NT2/D1 (cell line): ENCODE data around the gene SAG.

Source experiments
- DNase-seq: peaks from one replicate; pipeline ENCODE4 v3.0.0-alpha.2; 2011; ENCODE audit warnings: low read depth, low spot score
- H3K27me3 ChIP-seq: 2 replicates; pipeline ENCODE4 v1.6.0; 2011; ENCODE audit warnings: mild to moderate bottlenecking; ENCODE audit not compliant: insufficient read length, insufficient read depth
- H3K36me3 ChIP-seq: 2 replicates; pipeline ENCODE4 v1.6.1; 2011; ENCODE audit warnings: mild to moderate bottlenecking, low read length, mixed read lengths; ENCODE audit not compliant: insufficient read depth, insufficient read length
- H3K4me1 ChIP-seq: 2 replicates; pipeline ENCODE4 v1.5.1; 2011; ENCODE audit not compliant: insufficient read depth, insufficient read length
- H3K4me3 ChIP-seq: 2 replicates; pipeline ENCODE4 v1.5.1; 2011; ENCODE audit warnings: low read depth; ENCODE audit not compliant: insufficient read length
- H3K9ac ChIP-seq: 2 replicates; pipeline ENCODE4 v1.6.0; 2011; ENCODE audit warnings: low read depth; ENCODE audit not compliant: insufficient read length
- H3K9me3 ChIP-seq: 2 replicates; pipeline ENCODE4 v1.5.1; 2011; ENCODE audit warnings: mild to moderate bottlenecking, low read length; ENCODE audit not compliant: insufficient read depth
- SUZ12 ChIP-seq: IDR thresholded peaks from 2 replicates; pipeline ENCODE4 v1.6.1; 2011; ENCODE audit not compliant: insufficient read length, insufficient read depth; ENCODE audit errors: extremely low read depth
- YY1 ChIP-seq: IDR thresholded peaks from 2 replicates; pipeline ENCODE4 v1.6.1; 2011; ENCODE audit not compliant: insufficient read length, insufficient read depth
- ZNF274 ChIP-seq: IDR thresholded peaks from 2 replicates; pipeline ENCODE4 v1.6.1; 2011; ENCODE audit warnings: mild to moderate bottlenecking, low read depth, low read length

The SAG gene

DNA sequence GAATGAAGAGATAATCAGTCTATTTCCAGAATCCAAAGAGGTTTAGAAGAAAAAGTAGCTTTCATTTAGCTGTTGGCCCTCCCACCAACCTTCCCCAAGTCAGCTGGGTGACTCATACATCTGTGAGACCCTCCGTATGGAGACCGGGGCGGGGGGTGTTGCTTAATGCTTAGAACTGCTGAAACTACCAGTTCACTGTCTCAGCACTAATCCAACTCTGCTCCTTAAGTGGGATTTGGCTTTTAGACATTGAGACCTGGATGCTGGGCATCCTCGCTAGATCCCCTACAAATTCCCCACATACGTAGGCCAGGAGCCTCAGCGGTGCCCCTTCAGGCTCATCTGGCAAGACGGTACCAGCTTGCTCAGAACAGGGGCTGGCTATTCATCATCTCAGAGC lies at the start of gene SAG:
Gene SAG, plus strand, starts transcription at position 252 of the 400 bp plus-strand sequence. CDS start 1,374 bp downstream, outside the sequence.
- H3K27me3 ChIP-seq: peaks cover 11% of the 10 kb centered on the region
- no peaks in the 10 kb centered on the region for H3K36me3 ChIP-seq
- peaks cover 3% of the 10 kb centered on the region for H3K4me1 ChIP-seq
- no peak within 1 kb of the TSS for H3K9ac ChIP-seq
- no peaks in the 10 kb centered on the region for H3K9me3 ChIP-seq
- DNase-seq: no peak
- no peak within 1 kb of the TSS for H3K4me3 ChIP-seq
- TF ChIP-seq ZNF274: no peak

DNA sequence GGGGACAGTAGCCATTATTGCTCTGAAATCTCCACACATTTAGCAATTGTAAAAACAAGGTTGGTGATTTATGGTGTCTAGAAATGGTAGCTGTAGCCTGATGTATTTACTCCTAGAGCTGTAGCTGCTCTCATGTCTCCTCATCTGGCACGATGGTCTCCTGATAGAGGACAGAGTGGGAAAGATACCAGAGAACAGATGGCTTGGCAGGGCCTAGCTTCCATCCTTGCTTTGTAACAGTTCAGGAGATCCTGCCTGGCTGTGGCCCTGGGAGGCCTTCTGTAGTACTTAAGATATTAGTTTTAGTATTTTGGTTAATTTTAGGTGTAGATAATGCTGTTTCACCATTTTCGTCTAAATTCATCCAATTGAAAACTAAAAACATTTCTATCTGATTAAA lies 49.4 kb upstream of the SAG start:
- no peaks in the 10 kb centered on the region for H3K4me1 ChIP-seq
- H3K4me3 ChIP-seq: no peak overlapping the region
- TF ChIP-seq SUZ12 (no peak), YY1 (no peak), ZNF274 (no peak)
- H3K9me3 ChIP-seq: no peaks in the 10 kb centered on the region
- no peak for DNase-seq
- H3K27me3 ChIP-seq: no peaks in the 10 kb centered on the region
- no peak overlapping the region for H3K9ac ChIP-seq
- peaks cover 90% of the 10 kb centered on the region for H3K36me3 ChIP-seq

DNA sequence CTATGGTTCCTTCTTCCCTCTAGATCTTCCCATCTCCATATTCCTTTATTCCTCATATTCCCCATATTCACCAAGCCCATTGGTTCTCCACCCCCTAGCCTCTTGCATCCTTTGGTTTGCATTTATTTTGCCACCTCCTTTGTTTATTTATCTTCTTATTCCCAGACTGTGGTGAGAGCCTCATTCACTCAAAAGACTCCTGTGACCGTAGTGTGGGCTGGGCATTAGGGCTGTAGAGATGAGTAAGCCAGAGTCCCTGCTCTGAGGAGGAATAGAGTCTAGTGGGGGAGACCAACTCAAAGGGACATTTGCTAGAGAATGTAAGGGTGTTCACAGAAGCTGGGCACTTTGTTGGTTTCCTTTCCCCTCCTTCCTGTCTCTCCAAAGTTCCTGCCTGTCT lies 47.9 kb upstream of the SAG start:
- Histone ChIP-seq H3K27me3 (no peaks in the 10 kb centered on the region), H3K36me3 (peaks cover 93% of the 10 kb centered on the region), H3K9ac (no peak overlapping the region), H3K4me3 (no peak overlapping the region), H3K9me3 (no peaks in the 10 kb centered on the region), H3K4me1 (no peaks in the 10 kb centered on the region)
- DNase-seq: no peak
- TF ChIP-seq YY1: no peak
- TF ChIP-seq SUZ12: no peak
- TF ChIP-seq ZNF274: no peak

DNA sequence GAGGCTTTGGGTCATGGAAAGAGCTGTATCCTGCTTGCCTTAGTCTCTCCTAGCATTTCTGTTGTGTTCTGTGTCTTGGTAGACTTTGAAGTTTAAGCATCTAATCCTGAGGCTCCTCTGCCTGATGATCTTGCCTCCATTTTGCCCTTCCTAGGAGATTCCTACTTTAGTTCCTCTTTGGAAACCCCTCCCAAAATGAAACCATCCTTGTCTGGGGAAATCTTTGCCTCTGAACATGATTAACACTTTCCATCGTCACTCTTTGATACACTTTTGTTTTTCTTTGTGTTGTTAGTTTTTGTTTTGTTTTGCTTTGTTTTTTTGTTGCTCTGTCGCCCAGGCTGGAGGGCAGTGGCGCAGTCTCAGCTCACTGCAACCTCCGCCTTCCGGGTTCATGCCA lies 47.0 kb upstream of the SAG start:
- no peaks in the 10 kb centered on the region for H3K27me3 ChIP-seq
- no peak overlapping the region for H3K4me3 ChIP-seq
- TF ChIP-seq ZNF274: no peak
- no peak for TF ChIP-seq SUZ12
- no peak for TF ChIP-seq YY1
- H3K9me3 ChIP-seq: no peaks in the 10 kb centered on the region
- no peak for DNase-seq
- peaks cover 93% of the 10 kb centered on the region for H3K36me3 ChIP-seq
- no peaks in the 10 kb centered on the region for H3K4me1 ChIP-seq
- no peak overlapping the region for H3K9ac ChIP-seq

DNA sequence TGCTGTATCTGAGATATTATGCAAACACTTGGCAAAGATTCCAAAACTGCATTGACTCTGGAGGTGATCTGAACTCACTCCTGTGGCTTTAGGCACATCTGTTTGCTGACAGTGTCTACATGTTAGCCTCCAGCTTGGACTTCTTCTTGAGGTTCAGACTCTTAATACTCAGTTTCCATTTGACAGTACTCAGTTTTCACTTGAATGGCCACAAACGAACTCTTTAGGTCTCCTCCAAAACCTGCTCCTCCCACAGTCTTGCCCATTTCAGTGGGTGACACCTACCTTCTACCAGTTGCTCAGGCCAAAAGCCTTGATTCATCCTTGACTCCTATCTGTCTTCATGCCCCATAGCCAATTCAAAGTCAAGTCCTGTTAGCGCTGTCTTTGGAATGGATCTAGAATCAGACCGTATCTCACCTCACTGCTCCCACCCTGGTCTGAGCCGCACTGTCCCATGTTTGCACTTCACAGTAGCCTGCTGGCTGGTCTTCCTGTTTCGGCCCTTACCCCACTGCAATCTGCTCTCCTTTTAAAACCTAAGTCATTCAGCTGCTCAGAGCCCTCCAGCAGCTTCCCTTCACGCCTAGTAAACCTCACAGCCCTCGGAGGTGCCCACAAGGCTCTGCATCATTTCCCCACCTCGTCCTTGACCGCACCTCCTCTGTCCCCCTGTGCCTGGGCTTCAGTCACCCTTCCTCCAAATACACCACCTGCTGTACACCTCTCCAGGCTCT lies 45.6 kb upstream of the SAG start:
- Histone ChIP-seq H3K4me1 (no peaks in the 10 kb centered on the region), H3K27me3 (no peaks in the 10 kb centered on the region), H3K36me3 (peaks cover 93% of the 10 kb centered on the region), H3K9me3 (no peaks in the 10 kb centered on the region), H3K4me3 (no peak overlapping the region), H3K9ac (no peak overlapping the region)
- DNase-seq: no peak
- no peak for TF ChIP-seq SUZ12
- TF ChIP-seq YY1: no peak
- TF ChIP-seq ZNF274: no peak

DNA sequence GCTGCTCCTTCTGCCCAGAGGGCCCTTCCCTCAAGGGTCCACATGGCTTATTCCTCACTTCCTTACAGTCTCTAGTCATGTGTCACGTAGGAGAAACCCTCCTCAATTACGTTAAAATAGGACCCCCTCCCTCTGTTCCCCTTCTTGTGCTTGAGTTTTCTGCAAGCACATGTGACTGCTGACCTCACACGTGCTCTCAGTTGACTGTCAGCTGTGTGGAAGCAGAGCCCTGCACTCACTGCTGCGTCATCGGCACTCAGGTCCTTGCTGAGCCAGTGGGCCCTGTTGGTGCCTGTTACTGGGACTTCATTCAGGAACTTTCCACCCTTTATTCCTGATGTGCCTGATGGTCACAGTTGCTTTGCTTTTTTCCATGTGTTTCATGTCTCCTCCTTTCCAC lies 45.1 kb upstream of the SAG start:
- H3K9me3 ChIP-seq: no peaks in the 10 kb centered on the region
- DNase-seq: no peak
- no peaks in the 10 kb centered on the region for H3K27me3 ChIP-seq
- H3K4me1 ChIP-seq: no peaks in the 10 kb centered on the region
- H3K4me3 ChIP-seq: no peak overlapping the region
- TF ChIP-seq YY1: no peak
- TF ChIP-seq SUZ12: no peak
- TF ChIP-seq ZNF274: no peak
- H3K36me3 ChIP-seq: peaks cover 93% of the 10 kb centered on the region
- no peak overlapping the region for H3K9ac ChIP-seq

DNA sequence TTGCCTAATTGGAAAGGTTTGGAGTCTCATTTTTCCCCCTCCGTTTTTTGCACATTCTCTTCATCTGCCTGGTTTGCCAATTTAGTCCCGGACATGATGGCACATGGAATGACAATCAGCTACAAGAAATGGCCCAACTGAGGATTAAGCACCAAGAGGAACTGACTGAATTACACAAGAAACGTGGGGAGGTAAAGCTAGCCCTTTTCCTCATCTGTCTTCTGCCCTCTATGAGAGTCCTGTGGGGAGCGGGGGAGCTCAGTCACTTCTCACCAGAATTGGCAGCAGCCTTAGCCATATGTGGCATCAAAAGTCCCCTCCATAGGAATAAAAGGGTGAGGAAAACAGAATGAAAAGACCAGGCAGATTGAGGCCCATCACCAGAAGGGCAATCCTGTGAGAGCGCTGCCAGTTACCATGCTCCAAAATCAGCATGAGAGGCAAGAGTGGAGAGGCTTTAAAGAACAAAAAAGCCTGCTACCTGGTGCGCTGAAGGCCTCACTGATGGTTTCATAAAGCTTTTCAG lies 44.5 kb upstream of the SAG start:
- Histone ChIP-seq H3K9me3 (no peaks in the 10 kb centered on the region), H3K27me3 (no peaks in the 10 kb centered on the region), H3K9ac (no peak overlapping the region), H3K4me3 (no peak overlapping the region), H3K4me1 (no peaks in the 10 kb centered on the region), H3K36me3 (peaks cover 96% of the 10 kb centered on the region)
- no peak for DNase-seq
- TF ChIP-seq YY1 (no peak), ZNF274 (no peak), SUZ12 (no peak)

DNA sequence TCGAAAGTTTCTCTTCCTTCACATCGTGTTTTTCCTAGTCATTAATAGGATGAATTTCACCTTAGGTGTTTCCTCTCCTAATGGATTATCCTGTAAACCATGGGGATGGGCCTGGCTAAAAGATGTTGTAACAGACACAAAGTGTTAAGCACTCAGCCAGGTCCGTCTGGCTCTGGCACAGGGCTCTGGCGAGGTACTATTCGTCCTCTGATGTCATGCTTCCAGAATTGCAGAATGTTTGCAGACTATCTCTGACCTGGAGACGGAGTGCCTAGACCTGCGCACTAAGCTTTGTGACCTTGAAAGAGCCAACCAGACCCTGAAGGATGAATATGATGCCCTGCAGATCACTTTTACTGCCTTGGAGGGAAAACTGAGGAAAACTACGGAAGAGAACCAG lies 42.9 kb upstream of the SAG start:
- H3K4me3 ChIP-seq: no peak overlapping the region
- no peaks in the 10 kb centered on the region for H3K27me3 ChIP-seq
- H3K36me3 ChIP-seq: peaks cover 96% of the 10 kb centered on the region
- TF ChIP-seq ZNF274 (no peak), YY1 (no peak), SUZ12 (no peak)
- no peak for DNase-seq
- no peaks in the 10 kb centered on the region for H3K4me1 ChIP-seq
- no peaks in the 10 kb centered on the region for H3K9me3 ChIP-seq
- H3K9ac ChIP-seq: no peak overlapping the region
